HG03354 (cell line): ENCODE results near the gene SLC66A2.
A peak's percentile ranks its signal among the peaks of the same experiment; 100 is the strongest.
"Not testable (repeated sequence)": the region's sequence is repeated elsewhere in the genome, so short reads cannot be mapped to it uniquely, and the experiment has no call there.

ENCODE experiments used
- ATAC-seq: cut with Tn5 transposase; IDR thresholded peaks from one replicate; pipeline ENCODE4 v1.9.1; 2021; ENCODE audit warnings: mild to moderate bottlenecking; ENCODE audit not compliant: unreplicated experiment, poor library complexity, severe bottlenecking

The SLC66A2 gene

DNA sequence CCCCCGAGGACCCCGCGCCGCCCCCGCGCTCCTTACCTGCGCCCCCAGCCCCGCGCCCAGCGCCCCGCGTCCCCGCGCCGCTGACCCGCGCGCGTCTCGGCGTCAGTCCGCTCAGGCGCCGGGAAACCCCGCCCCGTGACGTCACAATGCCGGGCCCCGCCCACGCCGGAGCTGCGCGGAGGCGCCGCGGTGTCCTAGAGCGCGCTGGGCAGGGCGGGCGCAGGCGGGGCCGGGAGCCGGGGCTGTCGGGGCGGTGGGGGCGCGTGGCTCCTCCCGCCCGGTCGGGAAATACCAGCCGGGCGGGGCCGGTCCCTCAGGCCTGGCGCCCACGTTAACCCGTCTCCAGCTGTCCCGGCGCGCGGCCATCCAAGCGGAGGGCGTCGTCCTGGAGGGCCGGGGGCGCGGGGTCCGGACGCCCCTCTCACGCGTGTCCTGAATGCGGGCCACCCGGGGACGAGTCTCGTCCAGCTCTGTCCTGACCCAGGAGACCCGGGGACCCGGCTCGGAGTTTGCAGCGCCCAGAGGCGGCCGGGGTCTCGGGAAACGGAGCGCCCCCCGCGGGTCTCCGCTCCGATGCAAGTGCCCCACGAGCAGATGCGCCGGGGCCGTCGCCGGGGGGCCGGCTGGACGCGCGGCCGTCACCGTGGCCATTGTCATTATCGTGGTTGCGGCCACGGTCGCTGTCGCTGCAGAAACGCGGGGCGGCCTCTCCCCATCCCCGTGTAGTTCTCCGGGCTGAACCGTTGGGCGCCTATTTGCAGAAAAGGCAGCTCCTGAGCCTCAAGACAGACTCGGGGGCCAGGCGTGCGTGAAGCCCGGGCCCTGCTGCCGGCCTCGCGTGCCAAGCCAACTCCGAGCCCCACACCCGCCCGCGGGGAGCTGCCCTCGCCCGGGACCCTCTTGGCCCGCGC, at the start of gene SLC66A2:
Gene SLC66A2, minus strand, starts transcription at position 109 of the 911 bp plus-strand sequence. CDS start 727 bp downstream, outside the sequence.
- ATAC-seq: peak; percentile 81

- ATAC-seq: no peak
Measured at GRCh38 chr18:80000877-80001276, 49.4 kb upstream of the SLC66A2 start.

GRCh38 chr18:79999701-80000100, 48.2 kb upstream of the SLC66A2 start:
- not testable (repeated sequence) for ATAC-seq

DNA sequence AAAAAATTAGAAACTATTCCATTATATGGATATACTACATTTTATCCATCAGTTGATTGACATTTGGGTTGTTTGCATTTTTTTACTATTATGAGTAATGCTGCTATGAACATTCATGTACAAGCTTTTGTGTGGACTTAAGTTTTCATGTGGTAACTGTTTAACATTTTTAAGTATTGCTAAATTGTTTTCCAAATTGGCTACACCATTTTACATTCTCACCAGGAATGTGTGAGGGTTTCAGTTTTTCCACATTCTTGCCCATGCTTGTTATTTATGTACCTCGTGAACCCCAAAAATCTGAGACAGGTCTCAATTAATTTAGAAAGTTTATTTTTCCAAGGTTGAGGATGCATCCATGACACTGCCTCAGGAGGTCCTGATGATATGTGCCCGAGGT, 40.0 kb upstream of the SLC66A2 start:
- ATAC-seq: no peak

DNA sequence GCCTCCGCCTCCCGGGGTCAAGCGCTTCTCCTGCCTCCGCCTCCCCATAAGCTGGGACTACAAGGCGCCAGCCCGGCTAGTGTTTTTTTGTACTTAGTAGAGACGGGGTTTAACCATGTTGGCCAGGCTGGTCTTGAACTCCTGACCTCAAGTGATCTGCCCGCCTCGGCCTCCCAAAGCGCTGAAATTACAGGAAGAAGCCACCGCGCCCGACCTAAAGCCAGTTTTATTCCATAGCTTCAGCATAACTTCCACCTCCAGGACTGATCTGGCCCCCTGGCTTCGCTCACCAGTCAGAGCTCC, 37.7 kb upstream of the SLC66A2 start:
- no peak for ATAC-seq

DNA sequence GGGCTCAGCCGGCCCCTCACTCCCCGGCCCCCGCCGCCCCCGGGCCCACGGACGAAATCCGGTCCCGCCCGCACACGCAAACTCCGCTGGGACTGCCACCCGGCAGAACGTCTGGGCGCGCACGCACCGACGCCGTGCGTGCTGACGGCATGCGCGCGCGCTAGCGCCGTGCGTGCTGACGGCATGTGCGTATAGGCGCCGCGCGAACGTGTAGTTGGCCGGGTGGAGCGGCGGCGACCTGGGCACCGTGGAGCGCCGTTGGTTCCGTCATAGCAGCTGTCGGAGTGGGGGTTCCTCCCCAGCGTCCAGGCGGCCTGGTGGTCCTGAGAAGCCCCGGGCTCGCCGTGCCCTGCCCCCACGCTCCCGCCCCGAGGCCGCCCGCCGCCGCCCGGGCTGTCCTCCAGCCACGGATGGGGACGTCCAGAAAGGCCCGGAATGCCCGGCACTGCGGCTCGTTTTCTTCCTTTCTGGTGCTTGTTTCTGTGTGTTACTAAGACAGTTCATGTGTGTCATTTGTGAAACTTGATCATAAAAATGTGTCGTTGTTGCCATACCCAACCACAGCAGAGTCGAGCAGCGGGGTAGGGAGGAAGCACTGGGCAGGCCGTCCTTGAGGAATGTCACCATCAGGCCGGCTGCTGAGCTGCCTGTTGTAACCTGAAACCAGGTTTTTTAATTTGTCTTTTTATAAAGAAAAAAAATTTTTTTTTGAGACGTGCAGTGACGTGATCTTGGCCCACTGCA, 37.2 kb upstream of the SLC66A2 start, which contains the start of gene TXNL4A:
Gene TXNL4A, minus strand, starts transcription at position 113 of the 744 bp plus-strand sequence. CDS start 171 bp downstream, outside the sequence.
- ATAC-seq: peak; percentile 97

DNA sequence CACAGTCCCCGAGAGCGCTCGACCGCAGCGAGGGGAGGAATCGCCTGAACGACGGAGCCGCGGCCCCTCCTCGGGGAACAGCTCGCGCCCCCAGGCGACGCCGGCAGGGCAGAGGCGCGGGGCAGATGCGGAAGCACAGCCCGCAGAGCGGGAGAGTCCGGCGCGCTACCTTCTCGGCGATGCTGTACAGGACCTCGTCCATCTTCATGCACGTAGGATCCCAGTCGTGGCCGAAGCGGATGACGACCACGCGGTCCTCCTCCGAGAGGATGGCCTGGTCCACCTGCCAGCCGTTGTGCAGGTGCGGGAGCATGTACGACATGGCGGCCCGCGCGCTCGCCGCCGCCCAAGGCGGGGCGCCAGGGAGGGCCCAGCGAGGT, 36.6 kb upstream of the SLC66A2 start:
- ATAC-seq: peak; percentile 77

GRCh38 chr18:79987566-79987965, 36.1 kb upstream of the SLC66A2 start:
- no peak for ATAC-seq

DNA sequence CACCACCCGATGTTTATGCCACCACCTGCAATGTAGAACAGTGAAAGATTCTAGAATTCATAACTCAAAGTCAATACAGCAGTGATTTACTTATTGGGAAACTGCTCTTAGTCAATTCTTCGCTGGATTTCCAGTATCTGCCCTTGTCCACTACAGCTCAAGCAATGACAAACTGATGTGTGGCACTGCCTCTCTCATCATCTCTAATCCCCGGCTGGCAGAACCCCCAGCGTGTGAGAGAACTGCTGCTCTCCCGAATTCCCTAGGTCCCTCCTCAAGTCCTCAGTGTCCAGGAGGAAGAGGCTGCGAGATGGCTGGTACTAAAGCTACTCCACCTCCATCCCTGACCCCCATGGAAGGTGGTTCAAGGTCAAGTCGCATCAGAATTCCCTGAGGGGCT, 35.3 kb upstream of the SLC66A2 start:
- ATAC-seq: no peak

DNA sequence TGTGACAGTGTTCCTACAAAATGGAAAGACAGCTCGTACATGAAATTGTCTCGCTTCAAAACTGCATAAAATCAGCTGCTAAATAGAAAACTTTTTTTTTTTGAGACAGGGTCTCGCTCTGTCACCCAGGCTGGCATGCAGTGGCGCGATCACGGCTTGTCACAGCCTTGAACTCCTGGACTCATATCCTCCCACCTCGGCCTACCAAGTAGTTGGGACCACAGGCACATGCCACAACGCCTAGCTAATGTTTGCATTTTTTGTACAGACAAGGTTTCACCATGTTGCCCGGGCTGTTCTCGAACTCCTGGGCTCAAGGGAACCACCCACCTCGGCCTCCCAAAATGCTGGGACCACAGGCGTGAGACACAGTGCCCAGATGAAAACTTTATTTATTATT, 33.7 kb upstream of the SLC66A2 start:
- ATAC-seq: no peak

- ATAC-seq: no peak
Measured at GRCh38 chr18:79983793-79984192, 32.3 kb upstream of the SLC66A2 start.

- ATAC-seq: no peak
Measured at GRCh38 chr18:79983253-79983652, 31.8 kb upstream of the SLC66A2 start.

DNA sequence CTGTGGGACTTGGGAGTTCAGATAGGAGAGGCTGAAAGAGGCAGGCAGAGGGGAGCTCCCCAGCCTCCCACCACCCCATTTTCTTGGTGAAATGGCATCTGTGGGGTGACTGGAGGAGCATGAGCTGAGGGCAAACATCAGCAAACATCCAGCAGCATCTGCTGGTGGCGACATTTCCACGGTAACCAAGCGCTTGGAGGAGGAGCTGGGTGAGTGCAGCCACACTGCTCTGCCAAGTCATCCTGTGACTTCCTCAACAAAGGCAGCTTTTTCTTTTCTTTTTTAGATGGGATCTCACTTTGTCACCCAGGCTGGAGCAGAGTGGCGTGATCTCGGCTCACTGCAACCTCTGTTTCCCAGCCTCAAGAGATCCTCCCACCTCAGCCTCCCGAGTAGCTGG, 31.3 kb upstream of the SLC66A2 start:
- ATAC-seq: no peak

- ATAC-seq: no peak
Measured at GRCh38 chr18:79980585-79980984, 29.1 kb upstream of the SLC66A2 start.

- no peak for ATAC-seq
Measured at GRCh38 chr18:79979843-79980242, 28.4 kb upstream of the SLC66A2 start.

DNA sequence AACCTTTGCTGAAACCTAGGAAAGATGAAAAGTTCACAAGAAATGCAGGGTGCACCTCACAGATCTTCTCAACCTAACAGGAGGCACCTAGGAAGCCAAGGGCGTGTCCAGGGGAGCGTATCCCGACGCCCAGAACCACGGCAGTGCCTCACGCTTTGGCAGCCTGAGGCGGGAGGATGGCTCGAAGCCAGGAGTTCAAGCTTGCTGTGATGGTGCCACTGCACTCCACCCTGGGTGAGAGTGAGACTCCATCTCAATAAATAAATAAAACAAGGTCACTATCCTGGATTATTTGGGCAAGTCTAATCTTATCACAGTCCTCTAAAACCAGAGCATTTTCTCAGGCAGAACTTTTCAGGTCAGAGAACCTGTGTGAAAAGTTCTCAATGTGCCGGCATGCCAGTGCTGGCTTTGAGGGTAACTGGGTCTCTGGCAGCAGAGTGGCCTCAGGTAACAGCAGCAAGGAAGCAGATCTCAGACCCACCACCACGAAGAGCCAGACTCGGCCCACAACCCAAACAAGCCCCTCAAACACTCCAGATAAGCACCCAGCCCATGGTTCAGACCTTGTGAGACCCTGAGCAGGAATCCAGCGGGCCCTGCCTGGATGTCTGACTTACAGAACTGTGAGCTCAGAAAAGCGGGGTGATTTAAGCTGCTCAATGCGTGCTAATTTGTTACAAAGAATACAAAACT, 24.7 kb upstream of the SLC66A2 start:
- no peak for ATAC-seq

GRCh38 chr18:79975043-79975442, 23.6 kb upstream of the SLC66A2 start:
- ATAC-seq: no peak

DNA sequence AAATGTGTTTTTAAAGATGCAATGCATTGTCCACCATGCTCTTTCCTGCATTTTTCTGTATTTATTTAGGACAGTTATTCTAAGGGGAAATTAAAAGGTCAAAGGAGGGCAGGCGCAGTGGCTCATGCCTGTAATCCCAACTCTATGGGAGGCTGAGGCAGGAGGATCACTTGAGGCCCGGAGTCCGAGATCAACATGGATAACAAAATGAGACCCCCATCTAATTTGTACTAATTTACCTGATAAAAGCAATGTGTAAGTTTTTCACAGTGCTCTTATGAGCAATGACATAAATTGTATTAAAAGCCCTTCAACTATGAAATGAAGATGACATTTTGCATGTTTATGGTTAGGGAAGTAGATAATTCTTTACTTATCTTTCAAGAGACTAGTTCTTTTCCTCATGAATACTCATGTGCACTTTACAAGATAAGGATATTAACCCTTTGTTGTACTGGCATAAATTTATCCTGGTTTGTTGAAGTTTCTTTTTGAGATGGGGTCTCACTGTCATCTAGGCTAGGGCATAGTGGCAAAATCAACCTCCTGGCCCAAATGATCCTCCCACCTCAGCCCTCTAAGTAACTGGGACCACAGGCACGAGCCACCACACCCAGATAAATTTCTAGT, 22.7 kb upstream of the SLC66A2 start:
- no peak for ATAC-seq

GRCh38 chr18:79973517-79973916, 22.1 kb upstream of the SLC66A2 start:
- ATAC-seq: no peak

DNA sequence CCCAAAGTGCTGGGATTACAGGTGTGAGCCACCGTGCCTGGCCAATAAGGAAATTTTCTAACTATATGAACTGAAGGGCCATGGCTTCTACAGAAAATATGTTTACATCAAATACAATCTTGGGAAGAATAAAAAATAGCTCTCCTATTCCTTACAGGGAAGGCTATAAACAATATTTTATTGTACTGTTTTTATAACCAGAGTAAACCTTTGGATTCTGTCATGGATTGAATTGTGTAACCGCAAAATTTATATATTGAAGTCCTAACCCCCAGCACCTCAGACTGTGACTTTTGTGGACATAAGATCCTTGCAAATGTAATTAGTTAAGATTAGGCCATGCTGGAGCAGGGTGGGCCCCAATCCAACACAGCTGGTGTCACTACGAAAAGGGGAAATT, 21.3 kb upstream of the SLC66A2 start:
- no peak for ATAC-seq
